OCI-LY1 (cell line): Measurements from ENCODE around the gene CDH4.

ENCODE experiments used
- H2AFZ ChIP-seq: fragments of 200-600 bp; sonication (generic), shearing (Covaris generic); 2 replicates; pipeline ENCODE4 v1.6.0; 2014; ENCODE audit warnings: antibody characterized with exemption, mild to moderate bottlenecking, low read length
- H3F3A ChIP-seq: fragments of 200-600 bp; sonication (generic), shearing (Covaris generic); 2 replicates; pipeline ENCODE4 v1.6.0; 2014; ENCODE audit warnings: mild to moderate bottlenecking, antibody characterized with exemption, low read length, moderate library complexity; ENCODE audit not compliant: insufficient read depth
- H3K27ac ChIP-seq: fragments of 200-600 bp; sonication (generic); 2 replicates; pipeline ENCODE4 v1.5.1; 2014; ENCODE audit warnings: low read length, mixed run types, mild to moderate bottlenecking, low read depth; ENCODE audit not compliant: poor library complexity, severe bottlenecking
- H3K27me3 ChIP-seq: fragments of 200-600 bp; sonication (generic); 2 replicates; pipeline ENCODE4 v1.6.0; 2014; ENCODE audit warnings: antibody characterized with exemption, mild to moderate bottlenecking, low read length, moderate library complexity; ENCODE audit not compliant: insufficient read depth
- H3K36me3 ChIP-seq: fragments of 200-600 bp; sonication (generic); 2 replicates; pipeline ENCODE4 v1.6.1; 2014; ENCODE audit warnings: mild to moderate bottlenecking, antibody characterized with exemption, low read length, moderate library complexity, mixed read lengths; ENCODE audit not compliant: insufficient read depth
- H3K4me1 ChIP-seq: fragments of 200-600 bp; sonication (generic); 2 replicates; pipeline ENCODE4 v1.5.1; 2014; ENCODE audit warnings: mild to moderate bottlenecking, low read length, moderate library complexity; ENCODE audit not compliant: insufficient read depth, severe bottlenecking
- H3K4me2 ChIP-seq: fragments of 200-600 bp; sonication (generic), shearing (Covaris generic); 2 replicates; pipeline ENCODE4 v1.6.1; 2014; ENCODE audit warnings: low read length
- H3K4me3 ChIP-seq: fragments of 200-600 bp; sonication (generic); 2 replicates; pipeline ENCODE4 v1.5.1; 2014; ENCODE audit warnings: low read length, low read depth, mild to moderate bottlenecking, mixed read lengths; ENCODE audit not compliant: poor library complexity, severe bottlenecking
- H3K79me2 ChIP-seq: fragments of 200-600 bp; shearing (Covaris generic); 2 replicates; pipeline ENCODE4 v1.6.1; 2016; ENCODE audit warnings: mixed run types, low read length, mixed read lengths; ENCODE audit not compliant: insufficient read depth
- H3K9ac ChIP-seq: fragments of 200-600 bp; sonication (generic), shearing (Covaris generic); 2 replicates; pipeline ENCODE4 v1.6.1; 2014; ENCODE audit warnings: mild to moderate bottlenecking, low read length, mixed read lengths
- H3K9me2 ChIP-seq: fragments of 200-600 bp; sonication (generic), shearing (Covaris generic); 2 replicates; pipeline ENCODE4 v1.6.1; 2014; ENCODE audit warnings: low read depth, mild to moderate bottlenecking, low read length, mixed read lengths
- H3K9me3 ChIP-seq: fragments of 200-600 bp; shearing (Covaris generic); 2 replicates; pipeline ENCODE4 v1.6.1; 2014; ENCODE audit warnings: low read length, mixed read lengths
- H4K20me1 ChIP-seq: fragments of 200-600 bp; sonication (generic), shearing (Covaris generic); 2 replicates; pipeline ENCODE4 v1.6.0; 2016; ENCODE audit warnings: mild to moderate bottlenecking, low read length; ENCODE audit not compliant: insufficient read depth
- CTCF ChIP-seq: fragments of 200-600 bp; sonication (generic), shearing (Covaris generic); IDR thresholded peaks from 2 replicates; pipeline ENCODE4 v1.5.1; 2017; ENCODE audit warnings: mild to moderate bottlenecking, antibody characterized with exemption, low read length, moderate library complexity, mixed read lengths
- EZH2 ChIP-seq: fragments of 200-600 bp; sonication (generic), shearing (Covaris generic); IDR thresholded peaks from 2 replicates; pipeline ENCODE4 v1.8.0; 2017; ENCODE audit warnings: borderline replicate concordance, mixed run types, mild to moderate bottlenecking, antibody characterized with exemption, low read length, moderate library complexity, mixed read lengths

Gene CDH4

DNA sequence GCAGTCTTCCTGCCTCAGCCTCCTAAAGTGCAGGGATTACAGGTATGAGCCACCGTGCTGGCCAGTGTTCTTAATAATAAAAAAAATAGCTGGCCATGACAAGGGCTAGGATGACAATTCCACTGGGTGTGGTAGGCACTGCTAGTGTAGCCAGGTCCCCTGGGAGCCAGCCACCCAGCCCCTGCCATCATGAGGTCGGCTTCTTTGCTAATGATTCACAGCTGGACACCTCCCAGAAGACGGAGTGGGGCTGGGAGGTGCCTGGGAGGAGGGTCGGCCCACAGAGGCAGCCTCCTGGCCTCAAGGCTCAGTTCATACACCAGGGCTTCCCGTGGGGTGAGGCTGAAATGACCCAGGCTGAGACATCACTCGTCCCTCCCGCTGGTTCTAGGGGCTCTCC lies 583.2 kb downstream of the CDH4 start:
- Histone ChIP-seq H3K27me3 (peaks cover 5% of the 10 kb centered on the region; the same call in 1 of the 2 replicates), H4K20me1 (no peaks in the 10 kb centered on the region), H3K9me2 (no peaks in the 10 kb centered on the region)

DNA sequence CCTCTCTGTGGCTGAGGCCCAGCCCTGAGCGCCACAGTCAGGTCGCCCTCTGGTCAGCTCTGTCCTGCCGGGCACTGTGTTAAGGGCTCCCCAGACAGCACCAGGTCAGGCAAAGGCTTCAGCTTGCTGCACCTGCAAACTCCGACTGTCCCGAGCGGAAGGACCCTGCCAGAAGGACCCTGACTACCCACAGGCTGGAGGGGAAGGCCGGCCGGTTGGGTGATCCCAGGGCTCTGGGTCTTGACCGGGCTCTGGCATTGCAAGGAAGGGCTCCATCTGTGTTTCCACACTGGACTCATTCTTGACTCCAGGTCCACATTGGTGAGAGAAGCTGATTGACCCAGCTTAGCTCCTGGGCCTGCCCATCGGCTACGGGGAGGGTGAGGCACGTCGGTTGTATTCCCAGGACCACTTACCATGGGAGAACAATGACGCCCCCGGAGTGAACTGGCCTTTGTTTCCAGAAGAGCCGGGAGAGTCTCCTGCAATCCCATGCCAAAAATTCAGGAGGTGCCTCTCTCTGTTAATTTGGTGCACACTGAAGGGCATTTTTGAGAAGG lies 583.8 kb downstream of the CDH4 start:
- no peak overlapping the region for H3K4me3 ChIP-seq
- no peaks in the 10 kb centered on the region for H4K20me1 ChIP-seq
- H3K36me3 ChIP-seq: no peaks in the 10 kb centered on the region
- no peaks in the 10 kb centered on the region for H3F3A ChIP-seq
- no peak overlapping the region for H2AFZ ChIP-seq
- no peaks in the 10 kb centered on the region for H3K9me3 ChIP-seq
- no peak for TF ChIP-seq CTCF
- TF ChIP-seq EZH2: no peak
- no peaks in the 10 kb centered on the region for H3K4me1 ChIP-seq
- H3K79me2 ChIP-seq: no peaks in the 10 kb centered on the region
- no peak overlapping the region for H3K9ac ChIP-seq
- no peak overlapping the region for H3K4me2 ChIP-seq
- no peaks in the 10 kb centered on the region for H3K9me2 ChIP-seq
- H3K27ac ChIP-seq: no peak overlapping the region
- H3K27me3 ChIP-seq: peaks cover 5% of the 10 kb centered on the region; the same call in 1 of the 2 replicates

More for the DNA sequence above, 583.2 kb downstream of the CDH4 start:
- H3K4me1 ChIP-seq: no peaks in the 10 kb centered on the region
- H3F3A ChIP-seq: no peaks in the 10 kb centered on the region
- no peak overlapping the region for H3K4me3 ChIP-seq
- no peak overlapping the region for H3K27ac ChIP-seq
- H3K9ac ChIP-seq: no peak overlapping the region
- no peaks in the 10 kb centered on the region for H3K36me3 ChIP-seq
- no peaks in the 10 kb centered on the region for H3K79me2 ChIP-seq
- no peaks in the 10 kb centered on the region for H3K9me3 ChIP-seq
- H2AFZ ChIP-seq: no peak overlapping the region
- TF ChIP-seq CTCF (no peak), EZH2 (no peak)
- H3K4me2 ChIP-seq: no peak overlapping the region

DNA sequence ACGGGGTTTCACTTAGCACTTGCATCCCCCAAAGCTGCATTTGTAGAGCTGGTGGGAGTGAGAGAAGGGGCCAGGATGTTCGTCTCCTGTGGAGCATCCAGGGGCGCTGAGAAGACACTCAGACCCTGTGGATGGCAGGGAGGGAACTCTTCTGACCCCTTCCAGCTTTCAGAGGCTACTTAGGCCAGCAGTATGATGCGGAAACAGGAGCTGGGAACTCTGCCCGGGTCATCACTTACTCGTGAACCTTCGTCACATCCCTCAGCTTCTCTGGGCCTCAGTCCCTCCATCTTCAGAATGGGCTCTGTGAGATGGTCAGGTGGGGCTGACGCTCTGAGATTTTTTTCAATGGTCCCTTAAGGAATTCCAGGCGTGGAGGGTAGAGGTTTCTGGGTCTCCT lies 585.1 kb downstream of the CDH4 start:
- Histone ChIP-seq H3K79me2 (no peaks in the 10 kb centered on the region), H4K20me1 (no peaks in the 10 kb centered on the region)

More for the DNA sequence above, 585.1 kb downstream of the CDH4 start:
- no peak for TF ChIP-seq EZH2
- TF ChIP-seq CTCF: no peak
- Histone ChIP-seq H3K27ac (no peak overlapping the region), H3K9ac (no peak overlapping the region), H3F3A (no peaks in the 10 kb centered on the region), H2AFZ (no peak overlapping the region), H3K4me2 (no peak overlapping the region), H3K36me3 (no peaks in the 10 kb centered on the region), H3K9me2 (no peaks in the 10 kb centered on the region), H3K4me3 (no peak overlapping the region), H3K4me1 (no peaks in the 10 kb centered on the region), H3K27me3 (peaks cover 5% of the 10 kb centered on the region; the same call in 1 of the 2 replicates), H3K9me3 (no peaks in the 10 kb centered on the region)
